ENCODE results near the gene ISLR. TPM values are rescaled to one million over a fixed set of nuclear protein-coding genes. Genes with fewer than 3 reads are reported as not detected.

Gene ISLR
- total RNA-seq, 3 donors from 2014 or later, result 4.9 to 29.9 (median 7.4) TPM

- Histone ChIP-seq H3K4me1 (ENCODE audit: low read depth) (no peaks in the 10 kb centered on the region), H3K4me3 (no peak overlapping the region), H3K36me3 (ENCODE audit: low read depth) (no peaks in the 10 kb centered on the region), H3K9me3 (no peaks in the 10 kb centered on the region)
- DNase-seq (peak in 2 of 3 donors; percentile 20 to 47), ATAC-seq (no peak)
- TF ChIP-seq CTCF (IDR thresholded peaks at IDR 0.05), result no peak
- intact Hi-C loops (cut with DNase I, micrococcal nuclease), result no loop called here
Measured at GRCh38 chr15:74179983-74180880, 6.7 kb downstream of the ISLR start.

- intact Hi-C loops (cut with DNase I, micrococcal nuclease), result no loop called here
- Histone ChIP-seq H3K4me1 (ENCODE audit: low read depth) (no peaks in the 10 kb centered on the region), H3K4me3 (no peak overlapping the region), H3K36me3 (ENCODE audit: low read depth) (no peaks in the 10 kb centered on the region), H3K9me3 (no peaks in the 10 kb centered on the region)
- TF ChIP-seq CTCF (IDR thresholded peaks at IDR 0.05), result no peak
- DNase-seq, result peak in 2 of 3 donors; percentile 15 to 43
- ATAC-seq, result no peak
Measured at GRCh38 chr15:74180881-74181602, 7.5 kb downstream of the ISLR start.

- ATAC-seq (no peak), DNase-seq (peak in 2 of 3 donors; percentile 13 to 22)
- TF ChIP-seq CTCF (IDR thresholded peaks at IDR 0.05), result no peak
- H3K36me3 ChIP-seq (ENCODE audit: low read depth), result no peaks in the 10 kb centered on the region
- no peaks in the 10 kb centered on the region for H3K9me3 ChIP-seq
- H3K4me3 ChIP-seq, result no peak overlapping the region
- no peaks in the 10 kb centered on the region for H3K4me1 ChIP-seq (ENCODE audit: low read depth)
- intact Hi-C loops (cut with DNase I, micrococcal nuclease), result no loop called here
Measured at GRCh38 chr15:74182131-74182530, 8.6 kb downstream of the ISLR start.

GRCh38 chr15:74184582-74185091, 11.1 kb downstream of the ISLR start:
- TF ChIP-seq CTCF (IDR thresholded peaks at IDR 0.05), result no peak
- no peak overlapping the region for H3K4me3 ChIP-seq
- ATAC-seq (no peak), DNase-seq (peak in 1 of 3 donors; percentile 32)
- intact Hi-C loops (cut with DNase I, micrococcal nuclease), result no loop called here
- H3K9me3 ChIP-seq, result no peaks in the 10 kb centered on the region
- H3K36me3 ChIP-seq (ENCODE audit: low read depth), result no peaks in the 10 kb centered on the region
- H3K4me1 ChIP-seq (ENCODE audit: low read depth), result no peaks in the 10 kb centered on the region

- H3K4me1 ChIP-seq (ENCODE audit: low read depth), result no peaks in the 10 kb centered on the region
- no peaks in the 10 kb centered on the region for H3K36me3 ChIP-seq (ENCODE audit: low read depth)
- intact Hi-C loops (cut with DNase I, micrococcal nuclease), result no loop called here
- no peak for TF ChIP-seq CTCF (IDR thresholded peaks at IDR 0.05)
- no peak overlapping the region for H3K4me3 ChIP-seq
- peak in 1 of 3 donors; percentile 0 for DNase-seq
- no peaks in the 10 kb centered on the region for H3K9me3 ChIP-seq
- ATAC-seq, result no peak
Measured at GRCh38 chr15:74185710-74186348, 12.3 kb downstream of the ISLR start.
